HepG2 (cell line): Measurements from ENCODE around the gene OR10S1. TPM values are rescaled to one million over a fixed set of nuclear protein-coding genes. Genes with fewer than 3 reads are reported as not detected.

Experiments
- ATAC-seq: fragments of 200-7000 bp; cut with Tn5 transposase; 3 replicates; pipeline ENCODE4 v1.9.1; 2020; ENCODE audit warnings: mild to moderate bottlenecking, moderate library complexity
- BruUV-seq: library from RNA; stranded (reverse); fragments of 400-500 nt; replicated peaks from 2 replicates; lab custom pipeline; 2021; lab: Mats Ljungman, UMichigan
- CTCF ChIA-PET: fragments of 300-600 bp; formaldehyde crosslinking; extraction: SDS; loops from one replicate; lab custom pipeline; 2021; ENCODE audit warnings: low total read pairs, inconsistent platforms, low intra/inter-chr PET ratio; lab: Yijun Ruan, JAX
- POLR2A ChIA-PET: fragments of 350-600 bp; sonication (Branson Sonifier 250); formaldehyde crosslinking; loops from one replicate; lab custom pipeline; 2020; ENCODE audit warnings: antibody characterized with exemption, inconsistent platforms; lab: Yijun Ruan, JAX
- DNase-seq: peaks from one replicate; pipeline ENCODE4 v3.0.0-alpha.2; 2015; ENCODE audit warnings: low spot score
- FAIRE-seq: peaks from 3 replicates; lab custom pipeline; 2011; peaks lifted over from hg19 to GRCh38; lab: Jason Lieb, UNC
- H2AFZ ChIP-seq: one replicate; pipeline ENCODE4 v1.6.1; 2011; ENCODE audit warnings: low read length, inconsistent platforms
- H3K27ac ChIP-seq: fragments of 300-600 bp; 3 replicates; pipeline ENCODE4 v1.8.0; 2011; ENCODE audit warnings: mixed run types, mild to moderate bottlenecking, mixed read lengths, low read length, inconsistent platforms; ENCODE audit not compliant: insufficient read depth; ENCODE audit errors: extremely low read length
- H3K27me3 ChIP-seq, 2 experiments: fragments of 200-600 bp in 1 of 2; 2 replicates in 1 of 2; 3 replicates in 1 of 2; pipeline versions ENCODE4 v1.6.0 to v1.8.0; 2011; ENCODE audit warnings: low read length in 2 of 2, mild to moderate bottlenecking in 2 of 2, moderate library complexity in 2 of 2, inconsistent platforms in 1 of 2; ENCODE audit not compliant: insufficient read depth in 2 of 2, control insufficient read depth in 1 of 2
- H3K36me3 ChIP-seq, 2 experiments: fragments of 200-600 bp in 1 of 2; replicated peaks in 1 of 2; 2 replicates in 1 of 2; 3 replicates in 1 of 2; pipeline versions ENCODE4 v1.5.1 to v1.8.0; 2011; ENCODE audit warnings: low read length in 2 of 2, inconsistent platforms in 1 of 2; ENCODE audit not compliant: insufficient read depth in 2 of 2, control insufficient read depth in 1 of 2
- H3K4me1 ChIP-seq: 2 replicates; pipeline ENCODE4 v1.5.1; 2012; ENCODE audit warnings: low read length, inconsistent platforms; ENCODE audit not compliant: insufficient read depth
- H3K4me2 ChIP-seq: 2 replicates; pipeline ENCODE4 v1.6.0; 2011; ENCODE audit warnings: low read depth, low read length, inconsistent platforms
- H3K4me3 ChIP-seq, 3 experiments: fragments of 200-600 bp in 1 of 3; sonication (generic), shearing (Covaris generic) in 1 of 3; replicated peaks in 1 of 3; 2 replicates each; pipeline ENCODE4 v1.5.1; 2011 to 2016; ENCODE audit warnings: low read length in 3 of 3, inconsistent platforms in 2 of 3, low read depth in 2 of 3, mild to moderate bottlenecking in 2 of 3, control low read depth in 1 of 3, mixed read lengths in 1 of 3; ENCODE audit not compliant: insufficient read depth in 1 of 3
- H3K79me2 ChIP-seq: one replicate; pipeline ENCODE4 v1.6.1; 2011; ENCODE audit warnings: low read length, inconsistent platforms; ENCODE audit not compliant: insufficient read depth
- H3K9ac ChIP-seq: 2 replicates; pipeline ENCODE4 v1.6.0; 2011; ENCODE audit warnings: mild to moderate bottlenecking, low read depth, low read length, inconsistent platforms; ENCODE audit not compliant: insufficient read depth
- H3K9me3 ChIP-seq: 2 replicates; pipeline ENCODE4 v1.5.1; 2012; ENCODE audit warnings: mild to moderate bottlenecking, low read length
- H4K20me1 ChIP-seq: 2 replicates; pipeline ENCODE4 v1.6.0; 2011; ENCODE audit warnings: inconsistent platforms, mild to moderate bottlenecking, low read length, moderate library complexity; ENCODE audit not compliant: insufficient read depth
- ATAD3A ChIP-seq: sonication (generic); formaldehyde crosslinking; IDR thresholded peaks from 2 replicates; pipeline ENCODE4 v1.4.0; 2020; ENCODE audit warnings: missing genetic modification reagents
- ATF3 ChIP-seq: sonication (generic); formaldehyde crosslinking; IDR thresholded peaks from 2 replicates; pipeline ENCODE4 v1.4.0; 2020; ENCODE audit warnings: missing genetic modification reagents
- E2F1 ChIP-seq: sonication (generic); formaldehyde crosslinking; IDR thresholded peaks from 2 replicates; pipeline ENCODE4 v1.5.0; 2020; ENCODE audit warnings: missing genetic modification reagents
- IKZF5 ChIP-seq: IDR thresholded peaks from 2 replicates; pipeline ENCODE4 v1.6.1; 2018; ENCODE audit warnings: missing genetic modification reagents, mild to moderate bottlenecking, missing compliant biosample characterization
- RELA ChIP-seq: sonication (generic); formaldehyde crosslinking; IDR thresholded peaks from 2 replicates; pipeline ENCODE4 v1.4.0; 2020; ENCODE audit warnings: missing genetic modification reagents
- RFX3 ChIP-seq: IDR thresholded peaks from 2 replicates; pipeline ENCODE4 v1.6.1; 2016; ENCODE audit warnings: missing biosample characterization, missing genetic modification reagents
- SIX4 ChIP-seq: sonication (generic); formaldehyde crosslinking; IDR thresholded peaks from 2 replicates; pipeline ENCODE4 v1.4.0; 2020; ENCODE audit warnings: missing genetic modification reagents
- ZNF136 ChIP-seq: sonication (generic); formaldehyde crosslinking; IDR thresholded peaks from 2 replicates; pipeline ENCODE4 v1.8.1; 2022; ENCODE audit warnings: low read depth, mild to moderate bottlenecking, moderate library complexity, missing genetic modification reagents
- ZNF251 ChIP-seq: sonication (generic); formaldehyde crosslinking; IDR thresholded peaks from 2 replicates; pipeline ENCODE4 v1.9.0; 2021; ENCODE audit warnings: mild to moderate bottlenecking, missing genetic modification reagents
- ZNF773 ChIP-seq: sonication (generic); formaldehyde crosslinking; IDR thresholded peaks from 2 replicates; pipeline ENCODE4 v1.4.0; 2020; ENCODE audit warnings: missing genetic modification reagents, borderline replicate concordance
- WGBS: methylation state at CpG from one replicate; pipeline ENCODE4 v1.1.6; 2017; ENCODE audit warnings: low lambda C conversion rate; 5-methylcytosine and 5-hydroxymethylcytosine counted together
- in situ Hi-C: cut with HindIII; loops from 2 replicates; pipeline ENCODE4 v1.10.0; 2017; ENCODE audit warnings: low pct_unique_long_range_greater_than_20kb; ENCODE audit not compliant: extremely low pct_ligation_motif_present
- intact Hi-C: fragments of 100-400 bp; cut with micrococcal nuclease; formaldehyde crosslinking; loops from one replicate; pipeline ENCODE4 v1.10.0; 2022; ENCODE audit not compliant: unreplicated experiment
- polyA plus RNA-seq, 8 experiments: library from polyadenylated mRNA; depleted of rRNA in 3 of 8; stranded (reverse) in 7 of 8; unstranded in 1 of 8; fragments of >200 nt; fragmentation: Illumina TruSeq in 4 of 8; extraction: Trizol in 4 of 8; gene quantifications; 2 replicates each; pipeline versions ENCODE4 v1.2.1 to v1.2.3, GENCODE V29; 2011 to 2016; ENCODE audit warnings: low read depth in 4 of 8, missing spikeins in 1 of 8, mixed read lengths in 1 of 8; ENCODE audit not compliant: insufficient read depth in 1 of 8
- total RNA-seq, 5 experiments: library from RNA; depleted of rRNA; stranded (reverse); fragments of >200 nt; fragmentation: Illumina TruSeq; extraction: Trizol; gene quantifications; 2 replicates each; pipeline ENCODE4 v1.2.3, GENCODE V29; 2016; ENCODE audit warnings: low read depth in 1 of 5

OR10S1 gene
- total and polyA plus RNA-seq, 2 of the 13 experiments (the other 11 are each of a cell fraction or from before 2014, with no cell fraction given): not detected

GRCh38 chr11:124012697-124013096 lies 35.1 kb upstream of the OR10S1 start, which contains the start of gene OR10G4:
Gene OR10G4, plus strand, starts transcription at chr11:124012997. Its CDS starts 2,578 bp downstream, at chr11:124015575.
- Histone ChIP-seq H3K4me3 (no peak within 1 kb of the TSS), H3K9ac (no peak within 1 kb of the TSS), H3K4me1 (no peaks in the 10 kb centered on the region), H3K4me2 (no peak within 1 kb of the TSS), H2AFZ (no peak within 1 kb of the TSS), H3K9me3 (no peaks in the 10 kb centered on the region), H3K36me3 (no peaks in the 10 kb centered on the region), H3K27ac (no peak within 1 kb of the TSS), H3K27me3 (no peaks in the 10 kb centered on the region), H3K79me2 (no peaks in the 10 kb centered on the region), H4K20me1 (no peaks in the 10 kb centered on the region)
- 4% methylated on average over 2 of the region's 2 CpGs for WGBS
- intact Hi-C loops: no loop called here
- in situ Hi-C loops: no loop called here
- CTCF ChIA-PET: no interaction called here
- TF ChIP-seq E2F1 (CRISPR knock-in tag) (no peak), SIX4 (CRISPR knock-in tag) (no peak), RELA (CRISPR knock-in tag) (no peak)
- FAIRE-seq: no peak
- POLR2A ChIA-PET: no interaction called here
- ATAC-seq: no peak
- DNase-seq: no peak
- BruUV-seq: no TSS peak

GRCh38 chr11:123995119-123995518 lies 17.5 kb upstream of the OR10S1 start, which contains the start of gene OR10G6:
Gene OR10G6, minus strand, starts transcription at chr11:123995161. Its CDS starts 0 bp downstream, at chr11:123995161.
- in situ Hi-C loops: no loop called here
- no peaks in the 10 kb centered on the region for H3K79me2 ChIP-seq
- no peaks in the 10 kb centered on the region for H3K27me3 ChIP-seq
- H3K9me3 ChIP-seq: no peaks in the 10 kb centered on the region
- TF ChIP-seq ATF3 (CRISPR knock-in tag) (no peak), ZNF136 (CRISPR knock-in tag) (no peak), ZNF251 (CRISPR knock-in tag) (no peak), IKZF5 (CRISPR knock-in tag) (no peak), ZNF773 (CRISPR knock-in tag) (no peak), RFX3 (CRISPR knock-in tag) (no peak), ATAD3A (CRISPR knock-in tag) (no peak)
- TF ChIP-seq, all 625 proteins: peak for 0
- Histone ChIP-seq H3K4me1 (no peaks in the 10 kb centered on the region), H3K27ac (no peak within 1 kb of the TSS), H2AFZ (no peak within 1 kb of the TSS), H3K9ac (no peak within 1 kb of the TSS), H3K36me3 (no peaks in the 10 kb centered on the region), H3K4me2 (no peak within 1 kb of the TSS), H4K20me1 (no peaks in the 10 kb centered on the region), H3K4me3 (no peak within 1 kb of the TSS)
- ChIA-PET CTCF (no interaction called here), POLR2A (no interaction called here)
- ATAC-seq (no peak), DNase-seq (no peak), FAIRE-seq (no peak)
- WGBS: 0% methylated on average over 1 of the region's 1 CpG
- intact Hi-C loops: no loop called here
- BruUV-seq: no TSS peak
